ENCODE measurements around the gene SYNJ2. TPM values are rescaled to one million over a fixed set of nuclear protein-coding genes. Genes with fewer than 3 reads are reported as not detected.

Gene SYNJ2
- total and polyA plus RNA-seq, 2 donors from 2014 or later = 1.7 to 15.8 TPM

DNA sequence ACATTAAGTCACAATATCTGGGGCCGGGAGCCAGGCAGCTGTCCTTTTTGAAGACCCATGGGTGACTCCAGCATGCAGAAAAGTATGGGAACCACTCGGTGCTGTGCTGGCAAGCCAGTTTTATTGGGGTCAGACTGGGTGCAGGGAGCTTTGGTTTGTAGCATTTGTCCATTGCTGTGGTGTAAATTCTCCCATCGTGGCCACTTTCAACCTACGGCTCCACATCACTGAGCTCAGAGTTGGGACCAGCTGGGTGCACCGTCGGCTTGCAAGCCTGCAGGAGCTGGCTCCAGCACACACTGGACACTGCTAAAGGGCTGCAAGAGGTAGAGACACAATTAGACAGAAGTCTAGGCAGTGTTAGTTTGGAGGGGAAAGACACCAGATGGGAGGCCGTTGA, 66.9 kb downstream of the SYNJ2 start:
- H3K27ac ChIP-seq (ENCODE audit: low read depth in 2 of 2, low read length in 2 of 2) = no peak overlapping the region
- peak in 1 of 5 donors; percentile 36 for DNase-seq
- no peak overlapping the region for H3K4me3 ChIP-seq (ENCODE audit: low read length in 3 of 3)
- TF ChIP-seq, protein P1, sequence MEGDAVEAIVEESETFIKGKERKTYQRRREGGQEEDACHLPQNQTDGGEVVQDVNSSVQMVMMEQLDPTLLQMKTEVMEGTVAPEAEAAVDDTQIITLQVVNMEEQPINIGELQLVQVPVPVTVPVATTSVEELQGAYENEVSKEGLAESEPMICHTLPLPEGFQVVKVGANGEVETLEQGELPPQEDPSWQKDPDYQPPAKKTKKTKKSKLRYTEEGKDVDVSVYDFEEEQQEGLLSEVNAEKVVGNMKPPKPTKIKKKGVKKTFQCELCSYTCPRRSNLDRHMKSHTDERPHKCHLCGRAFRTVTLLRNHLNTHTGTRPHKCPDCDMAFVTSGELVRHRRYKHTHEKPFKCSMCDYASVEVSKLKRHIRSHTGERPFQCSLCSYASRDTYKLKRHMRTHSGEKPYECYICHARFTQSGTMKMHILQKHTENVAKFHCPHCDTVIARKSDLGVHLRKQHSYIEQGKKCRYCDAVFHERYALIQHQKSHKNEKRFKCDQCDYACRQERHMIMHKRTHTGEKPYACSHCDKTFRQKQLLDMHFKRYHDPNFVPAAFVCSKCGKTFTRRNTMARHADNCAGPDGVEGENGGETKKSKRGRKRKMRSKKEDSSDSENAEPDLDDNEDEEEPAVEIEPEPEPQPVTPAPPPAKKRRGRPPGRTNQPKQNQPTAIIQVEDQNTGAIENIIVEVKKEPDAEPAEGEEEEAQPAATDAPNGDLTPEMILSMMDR (IDR thresholded peaks at IDR 0.05; ENCODE audit: borderline replicate concordance, extremely low read depth, insufficient read depth) = no peak
- H3K4me1 ChIP-seq (ENCODE audit: control insufficient read depth in 2 of 3, insufficient read depth in 2 of 3, low read depth in 1 of 3, low read length in 3 of 3) = no peaks in the 10 kb centered on the region
- intact Hi-C loops (cut with DNase I) = no loop called here
- no peak for FAIRE-seq
- H3K9ac ChIP-seq (ENCODE audit: low read length in 3 of 3) = no peak overlapping the region
- H3K9me3 ChIP-seq (ENCODE audit: control insufficient read depth in 2 of 3, insufficient read depth in 1 of 3, low read length in 3 of 3) = no peaks in the 10 kb centered on the region
- no peaks in the 10 kb centered on the region for H3K27me3 ChIP-seq (ENCODE audit: control insufficient read depth, insufficient read depth, low read length)
- no peaks in the 10 kb centered on the region for H3K36me3 ChIP-seq (ENCODE audit: control insufficient read depth in 2 of 3, insufficient read depth in 3 of 3, low read length in 3 of 3)

DNA sequence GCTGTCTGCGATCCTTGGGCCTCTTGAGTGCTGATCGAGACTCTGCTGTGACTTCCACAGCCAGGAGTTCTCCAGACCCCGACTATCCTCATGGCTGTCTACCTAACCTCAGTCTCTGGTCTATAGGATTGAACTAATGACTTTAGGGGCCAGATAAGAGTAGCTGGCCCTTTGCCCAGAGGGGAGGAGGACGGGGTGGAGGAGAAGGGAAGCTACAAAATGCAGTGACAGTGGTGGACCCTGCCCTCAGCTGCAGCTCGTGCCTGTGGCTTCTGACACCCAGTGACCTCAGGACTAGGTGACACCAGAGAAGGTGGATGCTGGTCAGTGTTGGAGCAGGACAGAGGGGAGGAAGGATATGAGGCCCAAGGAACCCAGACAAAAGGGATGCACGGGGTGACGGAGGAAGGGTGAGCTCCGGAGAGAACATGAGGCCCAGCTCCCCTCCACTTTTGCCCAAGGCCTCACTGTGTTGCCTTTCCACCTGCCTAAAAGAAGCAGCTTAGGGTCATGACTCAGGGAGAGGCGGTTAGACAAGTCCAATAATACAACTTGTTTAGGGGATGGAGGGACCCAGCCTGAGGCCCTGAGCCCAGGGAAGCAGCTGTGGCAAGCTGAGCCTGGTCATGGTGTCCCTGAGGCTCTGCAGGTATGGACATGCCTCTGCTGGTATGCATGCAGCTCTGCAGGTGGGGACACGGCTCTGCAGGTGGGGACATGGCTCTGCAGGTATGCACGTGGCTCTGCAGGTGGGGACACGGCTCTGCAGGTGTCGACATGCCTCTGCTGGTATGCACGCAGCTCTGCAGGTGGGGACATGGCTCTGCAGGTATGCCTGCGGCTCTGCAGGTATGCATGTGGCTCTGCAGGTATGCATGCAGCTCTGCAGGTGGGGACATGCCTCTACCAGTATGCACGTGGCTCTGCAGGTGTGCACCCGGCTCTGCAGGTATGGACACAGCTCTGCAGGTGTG, 67.7 kb downstream of the SYNJ2 start:
- Histone ChIP-seq H3K4me3 (ENCODE audit: low read length in 3 of 3) (no peak overlapping the region), H3K36me3 (ENCODE audit: control insufficient read depth in 2 of 3, insufficient read depth in 3 of 3, low read length in 3 of 3) (no peaks in the 10 kb centered on the region), H3K4me1 (ENCODE audit: control insufficient read depth in 2 of 3, insufficient read depth in 2 of 3, low read depth in 1 of 3, low read length in 3 of 3) (no peaks in the 10 kb centered on the region), H3K27me3 (ENCODE audit: control insufficient read depth, insufficient read depth, low read length) (no peaks in the 10 kb centered on the region), H3K9me3 (ENCODE audit: control insufficient read depth in 2 of 3, insufficient read depth in 1 of 3, low read length in 3 of 3) (no peaks in the 10 kb centered on the region), H3K9ac (ENCODE audit: low read length in 3 of 3) (no peak overlapping the region), H3K27ac (ENCODE audit: low read depth in 2 of 2, low read length in 2 of 2) (no peak overlapping the region)
- FAIRE-seq = no peak
- TF ChIP-seq, protein P1 (IDR thresholded peaks at IDR 0.05; ENCODE audit: borderline replicate concordance, extremely low read depth, insufficient read depth) = no peak
- intact Hi-C loops (cut with DNase I) = no loop called here
- DNase-seq = peak in 1 of 5 donors; percentile 58

DNA sequence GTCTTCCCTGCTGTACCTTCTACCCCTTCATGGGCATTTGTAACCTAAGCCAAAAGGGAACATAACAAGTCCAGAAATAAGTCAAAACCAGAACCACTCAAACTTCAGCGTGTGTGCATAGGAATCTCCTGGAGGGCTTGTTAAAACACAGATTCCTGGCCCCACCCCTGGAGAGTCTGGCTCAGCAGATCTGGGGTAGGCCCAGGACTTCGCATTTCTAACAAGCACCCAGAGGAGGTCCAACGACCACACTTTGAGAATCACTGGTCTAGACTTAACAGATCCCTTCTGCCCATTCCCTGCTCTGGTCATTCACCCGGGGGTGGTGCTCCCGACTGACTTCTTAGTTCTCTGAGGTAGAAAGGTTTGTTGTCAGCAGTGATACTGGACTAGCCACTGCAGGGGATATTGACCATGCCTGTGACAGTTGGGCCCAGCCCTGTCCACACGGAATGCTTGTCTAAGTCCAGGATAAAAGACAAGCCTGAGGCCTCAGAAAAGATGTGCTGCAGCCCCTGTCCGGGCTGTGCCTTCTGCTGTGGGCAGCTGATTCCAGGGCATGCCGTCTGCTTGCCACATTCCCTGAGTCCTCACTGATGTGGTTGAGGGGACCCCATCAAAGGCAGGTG, 68.6 kb downstream of the SYNJ2 start:
- DNase-seq (peak in 1 of 5 donors; percentile 32), FAIRE-seq (no peak)
- Histone ChIP-seq H3K36me3 (ENCODE audit: control insufficient read depth in 2 of 3, insufficient read depth in 3 of 3, low read length in 3 of 3) (no peaks in the 10 kb centered on the region), H3K4me1 (ENCODE audit: control insufficient read depth in 2 of 3, insufficient read depth in 2 of 3, low read depth in 1 of 3, low read length in 3 of 3) (no peaks in the 10 kb centered on the region), H3K27me3 (ENCODE audit: control insufficient read depth, insufficient read depth, low read length) (no peaks in the 10 kb centered on the region), H3K4me3 (ENCODE audit: low read length in 3 of 3) (no peak overlapping the region), H3K27ac (ENCODE audit: low read depth in 2 of 2, low read length in 2 of 2) (no peak overlapping the region), H3K9ac (ENCODE audit: low read length in 3 of 3) (no peak overlapping the region), H3K9me3 (ENCODE audit: control insufficient read depth in 2 of 3, insufficient read depth in 1 of 3, low read length in 3 of 3) (no peaks in the 10 kb centered on the region)
- intact Hi-C loops (cut with DNase I) = no loop called here
- TF ChIP-seq, protein P1 (IDR thresholded peaks at IDR 0.05; ENCODE audit: borderline replicate concordance, extremely low read depth, insufficient read depth) = no peak

Measured in kidney (tissue), 14 donors.